ENCODE measurements around the gene VPS18.

VPS18 gene

GRCh38 chr15:40952901-40953712 is 58.9 kb downstream of the VPS18 start, which contains the start of gene CHAC1:
CHAC1 (plus strand) TSS chr15:40953471; CDS start chr15:40953584, 113 bp downstream.
- Histone ChIP-seq H3K4me1 (ENCODE audit: control insufficient read depth, insufficient read depth, low read length, poor library complexity, severe bottlenecking) (no peaks in the 10 kb centered on the region), H3K27ac (ENCODE audit: low read depth, low read length, severe bottlenecking) (peak within 1 kb of the TSS; percentile 97), H3K9me3 (ENCODE audit: control insufficient read depth, low read length) (no peaks in the 10 kb centered on the region), H3K4me3 (ENCODE audit: extremely low read depth, insufficient read depth, low read length, poor library complexity, severe bottlenecking) (peak within 1 kb of the TSS; percentile 75), H3K36me3 (ENCODE audit: control insufficient read depth, insufficient read depth, low read length) (peaks cover 24% of the 10 kb centered on the region)
- 1% methylated on average over 52 to 55 of the region's 72 CpGs for WGBS, 2 experiments (ENCODE audit: insufficient coverage in 2 of 2)

Measured in mesodermal cell (in vitro differentiated cells).